Ishikawa (cell line): Measurements from ENCODE around the gene GSTT2.

ENCODE experiments used
- CEBPB ChIP-seq: IDR thresholded peaks from 2 replicates; pipeline ENCODE4 v1.6.1; 2012
- CREB1 ChIP-seq: IDR thresholded peaks from 2 replicates; pipeline ENCODE4 v1.6.1; 2012; ENCODE audit warnings: low read depth
- EGR1 ChIP-seq: IDR thresholded peaks from 2 replicates; pipeline ENCODE4 v1.6.1; 2012
- EP300 ChIP-seq: IDR thresholded peaks from 2 replicates; pipeline ENCODE4 v1.6.1; 2012; ENCODE audit warnings: borderline replicate concordance
- NFIC ChIP-seq: IDR thresholded peaks from 2 replicates; pipeline ENCODE4 v1.6.1; 2012
- RAD21 ChIP-seq: IDR thresholded peaks from 2 replicates; pipeline ENCODE4 v1.6.1; 2012; ENCODE audit warnings: low read depth
- TAF1 ChIP-seq: IDR thresholded peaks from 2 replicates; pipeline ENCODE4 v1.6.1; 2012; ENCODE audit warnings: low read depth, mild to moderate bottlenecking
- TCF12 ChIP-seq: IDR thresholded peaks from 2 replicates; pipeline ENCODE4 v1.6.1; 2012; ENCODE audit warnings: low read depth
- TEAD4 ChIP-seq: IDR thresholded peaks from 2 replicates; pipeline ENCODE4 v1.6.1; 2012
- YY1 ChIP-seq: IDR thresholded peaks from 2 replicates; pipeline ENCODE4 v1.6.1; 2012; ENCODE audit warnings: low read depth
- ZBTB7A ChIP-seq: IDR thresholded peaks from 2 replicates; pipeline ENCODE4 v1.6.1; 2012; ENCODE audit warnings: low read depth
- TF ChIP-seq, protein P1 (sequence below): IDR thresholded peaks from 2 replicates; pipeline ENCODE4 v1.6.1; 2012
- TF ChIP-seq, protein P2 (sequence below): IDR thresholded peaks from 2 replicates; pipeline ENCODE4 v1.6.1; 2012; ENCODE audit warnings: low read depth, mild to moderate bottlenecking
- TF ChIP-seq, protein P3 (sequence below): IDR thresholded peaks from 2 replicates; pipeline ENCODE4 v1.6.1; 2012

DNA sequence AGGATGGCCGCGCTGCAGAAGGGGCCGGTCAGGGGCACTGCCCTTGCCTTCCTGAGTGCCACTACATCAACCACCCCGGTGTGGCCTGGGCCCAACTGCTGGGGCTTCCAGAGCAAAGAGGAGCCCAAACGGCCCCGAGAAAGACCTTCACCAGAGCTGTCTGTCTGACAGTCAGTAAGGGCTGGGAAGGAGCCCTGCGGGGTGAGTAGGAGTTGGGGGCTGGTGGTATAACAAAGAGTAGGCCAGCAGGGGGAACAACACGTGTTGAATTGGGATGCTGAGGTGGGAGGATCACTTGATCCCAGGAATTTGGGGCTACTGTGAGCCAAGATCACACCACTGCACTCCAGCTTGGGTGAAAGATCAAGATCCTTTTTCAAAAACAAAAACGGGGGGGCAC lies 21.4 kb downstream of the GSTT2 start:
- no peak for TF ChIP-seq YY1
- TF ChIP-seq, protein P1, sequence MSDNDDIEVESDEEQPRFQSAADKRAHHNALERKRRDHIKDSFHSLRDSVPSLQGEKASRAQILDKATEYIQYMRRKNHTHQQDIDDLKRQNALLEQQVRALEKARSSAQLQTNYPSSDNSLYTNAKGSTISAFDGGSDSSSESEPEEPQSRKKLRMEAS = no peak
- TF ChIP-seq, protein P2, sequence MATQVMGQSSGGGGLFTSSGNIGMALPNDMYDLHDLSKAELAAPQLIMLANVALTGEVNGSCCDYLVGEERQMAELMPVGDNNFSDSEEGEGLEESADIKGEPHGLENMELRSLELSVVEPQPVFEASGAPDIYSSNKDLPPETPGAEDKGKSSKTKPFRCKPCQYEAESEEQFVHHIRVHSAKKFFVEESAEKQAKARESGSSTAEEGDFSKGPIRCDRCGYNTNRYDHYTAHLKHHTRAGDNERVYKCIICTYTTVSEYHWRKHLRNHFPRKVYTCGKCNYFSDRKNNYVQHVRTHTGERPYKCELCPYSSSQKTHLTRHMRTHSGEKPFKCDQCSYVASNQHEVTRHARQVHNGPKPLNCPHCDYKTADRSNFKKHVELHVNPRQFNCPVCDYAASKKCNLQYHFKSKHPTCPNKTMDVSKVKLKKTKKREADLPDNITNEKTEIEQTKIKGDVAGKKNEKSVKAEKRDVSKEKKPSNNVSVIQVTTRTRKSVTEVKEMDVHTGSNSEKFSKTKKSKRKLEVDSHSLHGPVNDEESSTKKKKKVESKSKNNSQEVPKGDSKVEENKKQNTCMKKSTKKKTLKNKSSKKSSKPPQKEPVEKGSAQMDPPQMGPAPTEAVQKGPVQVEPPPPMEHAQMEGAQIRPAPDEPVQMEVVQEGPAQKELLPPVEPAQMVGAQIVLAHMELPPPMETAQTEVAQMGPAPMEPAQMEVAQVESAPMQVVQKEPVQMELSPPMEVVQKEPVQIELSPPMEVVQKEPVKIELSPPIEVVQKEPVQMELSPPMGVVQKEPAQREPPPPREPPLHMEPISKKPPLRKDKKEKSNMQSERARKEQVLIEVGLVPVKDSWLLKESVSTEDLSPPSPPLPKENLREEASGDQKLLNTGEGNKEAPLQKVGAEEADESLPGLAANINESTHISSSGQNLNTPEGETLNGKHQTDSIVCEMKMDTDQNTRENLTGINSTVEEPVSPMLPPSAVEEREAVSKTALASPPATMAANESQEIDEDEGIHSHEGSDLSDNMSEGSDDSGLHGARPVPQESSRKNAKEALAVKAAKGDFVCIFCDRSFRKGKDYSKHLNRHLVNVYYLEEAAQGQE = no peak
- no peak for TF ChIP-seq NFIC
- TF ChIP-seq EGR1 = no peak
- TF ChIP-seq EP300 = no peak
- TF ChIP-seq, protein P3, sequence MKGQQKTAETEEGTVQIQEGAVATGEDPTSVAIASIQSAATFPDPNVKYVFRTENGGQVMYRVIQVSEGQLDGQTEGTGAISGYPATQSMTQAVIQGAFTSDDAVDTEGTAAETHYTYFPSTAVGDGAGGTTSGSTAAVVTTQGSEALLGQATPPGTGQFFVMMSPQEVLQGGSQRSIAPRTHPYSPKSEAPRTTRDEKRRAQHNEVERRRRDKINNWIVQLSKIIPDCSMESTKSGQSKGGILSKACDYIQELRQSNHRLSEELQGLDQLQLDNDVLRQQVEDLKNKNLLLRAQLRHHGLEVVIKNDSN = no peak
- no peak for TF ChIP-seq TCF12
- no peak for TF ChIP-seq TAF1
- TF ChIP-seq ZBTB7A = no peak
- TF ChIP-seq CREB1 = no peak
- no peak for TF ChIP-seq RAD21
- no peak for TF ChIP-seq TEAD4
- no peak for TF ChIP-seq CEBPB
